ENCODE measurements around the gene L2HGDH.
"Not testable (repeated sequence)": the region's sequence is repeated elsewhere in the genome, so short reads cannot be mapped to it uniquely, and the experiment has no call there.

Gene L2HGDH

DNA sequence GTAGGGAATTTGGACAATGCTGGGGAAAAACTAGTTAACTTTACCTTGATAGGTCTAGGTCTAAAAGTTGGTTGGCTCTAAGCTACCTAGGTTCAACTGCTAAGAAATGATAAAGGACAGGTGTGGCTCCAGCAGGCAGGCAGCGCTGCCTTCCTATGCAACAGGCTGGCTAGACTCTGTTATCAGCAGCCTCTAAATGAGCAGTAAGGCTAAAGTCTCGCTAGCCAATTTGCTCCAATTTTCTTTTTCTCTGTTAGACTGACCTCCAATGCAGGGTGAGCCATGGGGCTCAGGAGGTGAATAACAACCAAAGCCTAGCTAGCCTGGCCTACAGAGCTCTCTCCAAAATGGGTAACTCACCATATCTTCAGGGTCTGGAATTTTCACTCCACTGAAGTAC is 26.6 kb upstream of the L2HGDH start:
- DNase-seq: no peak

DNA sequence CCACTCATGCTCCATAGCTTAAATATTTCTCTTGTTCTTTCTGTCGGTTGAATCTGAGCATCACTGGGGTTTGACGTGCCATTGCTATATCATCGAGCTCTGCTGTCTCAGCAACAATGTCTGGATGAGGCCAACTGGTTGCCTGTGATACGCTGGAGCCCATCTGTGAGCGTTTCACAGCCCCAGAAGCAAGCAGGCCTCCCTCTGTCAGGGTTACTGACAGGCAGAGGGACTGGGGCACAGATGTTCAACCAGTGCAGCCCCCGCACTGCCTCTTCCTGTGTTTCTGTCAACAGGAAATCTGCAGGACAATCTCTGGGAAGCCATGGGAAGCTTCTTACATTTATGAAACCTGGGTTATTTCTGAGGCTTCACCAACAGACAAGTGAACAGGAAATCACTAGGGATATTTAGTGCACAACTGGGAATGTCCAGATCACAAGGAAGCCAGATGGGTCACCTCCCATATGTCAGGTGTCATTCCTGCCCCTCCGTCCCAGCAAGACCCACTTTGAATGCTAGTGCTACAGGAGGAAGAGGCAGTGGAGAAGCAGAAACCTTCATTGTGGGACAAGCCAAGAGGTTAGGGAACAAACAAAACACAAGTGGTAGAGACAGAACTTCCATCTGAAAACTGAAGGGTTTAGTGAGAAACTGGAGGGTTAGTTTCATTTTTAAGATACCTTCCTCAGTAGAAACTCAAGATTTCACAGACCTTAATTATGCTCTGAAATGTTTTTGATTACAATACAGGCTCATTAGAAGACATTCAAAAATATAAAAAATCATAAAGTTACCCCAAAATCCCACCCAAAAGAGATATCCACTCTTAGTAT is 24.2 kb upstream of the L2HGDH start:
- no peak for DNase-seq

DNA sequence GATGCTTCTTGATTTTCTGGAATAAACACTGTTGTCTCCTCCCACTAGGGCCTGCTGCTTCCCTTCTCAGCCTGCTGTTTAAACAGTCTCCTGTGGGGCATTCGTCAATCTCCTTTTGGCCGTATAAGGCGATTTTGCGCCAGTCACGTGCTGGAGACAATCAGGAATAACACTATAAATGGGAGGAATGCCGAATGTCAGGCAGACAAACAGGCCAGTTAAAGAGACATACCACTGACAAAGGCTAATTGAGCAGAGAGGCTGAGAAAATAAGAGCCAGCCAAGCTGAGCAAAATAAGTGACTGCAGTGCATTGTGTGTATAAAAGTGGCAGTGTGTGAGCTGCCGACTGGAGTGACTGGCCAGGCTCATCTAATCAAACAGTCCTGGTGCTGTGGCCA is 23.4 kb upstream of the L2HGDH start:
- DNase-seq: no peak

DNA sequence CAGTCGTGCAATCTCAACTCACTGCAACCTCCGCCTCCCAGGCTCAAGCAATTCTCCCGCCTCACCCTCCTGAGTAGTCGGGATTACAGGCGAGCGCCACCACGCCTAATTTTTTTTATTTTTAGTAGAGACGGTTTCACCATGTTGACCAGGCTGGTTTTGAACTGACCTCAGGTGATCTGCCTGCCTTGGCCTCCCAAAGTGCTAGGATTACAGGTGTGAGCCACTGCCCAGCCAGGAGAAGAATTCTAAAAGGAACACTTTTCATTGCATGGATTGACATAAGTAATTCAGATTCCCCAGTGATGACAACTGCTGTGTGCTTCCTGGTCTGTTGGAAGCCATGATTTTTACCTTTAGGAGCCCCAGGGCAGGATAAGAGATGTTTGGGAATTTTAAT is 22.2 kb upstream of the L2HGDH start:
- DNase-seq: no peak

DNA sequence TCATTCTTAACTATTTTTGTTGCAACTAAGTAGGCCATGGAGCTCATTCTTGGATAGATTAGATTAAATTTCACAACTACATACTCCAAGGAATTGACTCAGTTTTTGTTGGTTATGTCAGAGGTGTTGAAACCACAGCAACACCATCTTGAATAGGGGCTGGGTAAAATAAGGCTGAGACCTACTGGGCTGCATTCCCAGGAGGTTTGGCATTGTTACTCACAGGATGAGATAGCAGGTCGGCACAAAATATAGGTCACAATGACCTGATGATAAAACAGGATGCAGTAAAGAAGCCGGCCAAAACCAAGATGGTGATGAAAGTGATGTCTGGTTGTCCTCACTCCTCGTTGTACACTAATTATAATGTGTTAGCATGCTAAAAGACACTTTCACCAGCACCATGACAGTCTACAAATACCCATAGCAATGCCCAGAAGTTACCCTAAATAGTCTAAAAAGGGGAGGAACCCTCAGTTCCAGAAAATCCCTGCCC is 21.0 kb upstream of the L2HGDH start:
- no peak for DNase-seq

DNA sequence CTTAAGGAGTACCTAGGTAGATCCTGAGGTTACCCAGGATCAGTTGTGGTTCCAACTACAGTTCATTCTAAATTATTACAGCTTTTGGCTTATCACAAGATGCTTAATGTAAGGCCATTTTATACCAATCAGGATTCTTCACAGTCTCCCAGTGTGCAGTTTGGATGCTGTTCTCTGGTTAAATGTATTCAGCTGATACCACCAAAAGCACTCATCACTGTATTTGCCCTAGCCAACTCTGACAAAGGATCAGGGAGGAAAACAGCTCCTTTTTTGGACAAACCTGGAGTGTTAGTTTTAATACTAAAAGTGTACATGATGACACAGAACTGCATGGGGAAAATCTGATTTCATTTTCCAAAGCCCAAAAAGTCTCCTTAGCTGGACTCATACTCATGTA is 19.6 kb upstream of the L2HGDH start:
- no peak for DNase-seq

DNA sequence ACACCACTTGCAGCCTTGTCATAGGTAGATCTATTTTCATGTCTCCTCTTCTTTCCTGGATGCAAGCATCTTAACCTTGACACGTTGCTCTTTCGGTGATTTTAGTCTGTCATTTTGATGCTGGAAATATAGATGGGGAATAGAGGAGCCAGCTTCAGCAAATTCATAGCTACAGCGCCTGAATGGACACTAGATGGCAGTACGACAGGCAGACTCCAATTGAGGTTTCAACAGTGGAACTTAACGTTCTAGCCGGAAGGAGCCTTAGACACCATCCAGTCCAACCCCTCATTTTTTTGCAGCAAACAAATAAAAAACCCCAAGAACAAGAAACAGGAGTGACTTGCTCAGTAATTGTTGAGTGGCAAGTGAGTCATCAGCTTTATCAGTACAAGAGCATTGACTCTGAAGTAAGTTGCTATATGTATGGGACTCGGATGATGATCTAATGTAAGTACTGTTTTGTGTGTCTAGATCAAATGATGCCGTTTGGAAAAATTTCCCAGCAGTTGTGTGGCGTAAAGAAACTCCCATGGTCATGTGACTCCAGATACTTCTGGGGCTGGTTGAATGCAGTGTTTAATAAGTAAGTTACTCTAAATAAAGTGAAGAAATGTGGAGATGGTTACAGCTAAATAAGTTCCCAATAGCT is 9.1 kb upstream of the L2HGDH start:
- DNase-seq: peak; percentile 65

DNA sequence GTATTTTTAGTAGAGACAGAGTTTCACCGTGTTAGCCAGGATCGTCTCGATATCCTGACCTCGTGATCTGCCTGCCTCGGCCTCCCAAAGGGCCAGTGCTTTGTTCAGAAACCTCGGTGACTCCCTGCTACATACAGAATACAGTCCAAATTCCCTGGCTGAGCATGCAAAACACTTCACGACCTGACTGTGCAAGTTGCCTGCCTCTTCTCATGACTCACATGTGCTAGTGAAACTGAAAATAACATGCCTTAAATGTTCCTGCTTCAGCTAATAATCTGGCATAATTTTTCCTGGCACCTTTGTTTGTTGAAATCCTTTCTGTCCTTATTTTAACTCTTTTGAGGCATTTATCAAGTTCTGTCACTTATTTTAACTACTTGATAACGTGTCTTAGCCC is 8.3 kb upstream of the L2HGDH start:
- no peak for DNase-seq

DNA sequence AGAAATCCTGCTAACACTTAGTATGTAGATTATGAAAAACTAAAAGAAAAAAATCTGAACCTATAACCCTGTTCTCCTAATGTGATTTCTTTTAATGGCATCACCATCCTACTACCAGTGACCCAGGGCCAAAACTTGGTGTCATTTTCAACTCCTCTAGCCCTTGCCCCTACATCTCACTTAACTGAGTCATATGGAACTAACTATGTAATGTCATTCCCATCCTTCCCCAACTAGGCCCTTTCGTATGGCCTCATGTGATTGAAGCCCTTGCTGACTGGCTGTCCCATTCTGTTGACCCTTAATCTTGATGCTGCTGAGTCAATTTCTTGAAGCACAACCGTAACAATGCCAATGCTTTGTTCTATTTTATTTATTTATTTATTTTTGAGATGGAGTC is 7.7 kb upstream of the L2HGDH start:
- DNase-seq: no peak

DNA sequence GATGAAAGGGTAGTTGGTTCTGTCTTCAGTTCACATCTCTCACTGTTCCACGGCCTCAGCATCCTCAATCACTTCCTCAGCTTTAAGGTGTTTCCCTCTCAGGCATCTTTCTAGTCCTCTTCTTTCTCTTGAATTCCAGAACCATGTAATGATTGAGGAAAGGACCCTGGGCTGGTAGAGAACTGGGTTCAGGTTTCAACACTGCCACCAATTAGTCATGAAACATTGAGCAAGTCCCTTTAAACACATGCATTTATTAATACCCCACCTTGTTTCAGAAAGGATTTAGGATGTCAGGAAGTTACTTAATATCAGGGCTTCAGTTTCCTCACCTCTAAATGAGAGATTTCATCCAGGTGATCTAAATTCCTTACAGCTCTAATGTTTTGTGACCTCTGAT is 7.3 kb upstream of the L2HGDH start:
- DNase-seq: no peak

DNA sequence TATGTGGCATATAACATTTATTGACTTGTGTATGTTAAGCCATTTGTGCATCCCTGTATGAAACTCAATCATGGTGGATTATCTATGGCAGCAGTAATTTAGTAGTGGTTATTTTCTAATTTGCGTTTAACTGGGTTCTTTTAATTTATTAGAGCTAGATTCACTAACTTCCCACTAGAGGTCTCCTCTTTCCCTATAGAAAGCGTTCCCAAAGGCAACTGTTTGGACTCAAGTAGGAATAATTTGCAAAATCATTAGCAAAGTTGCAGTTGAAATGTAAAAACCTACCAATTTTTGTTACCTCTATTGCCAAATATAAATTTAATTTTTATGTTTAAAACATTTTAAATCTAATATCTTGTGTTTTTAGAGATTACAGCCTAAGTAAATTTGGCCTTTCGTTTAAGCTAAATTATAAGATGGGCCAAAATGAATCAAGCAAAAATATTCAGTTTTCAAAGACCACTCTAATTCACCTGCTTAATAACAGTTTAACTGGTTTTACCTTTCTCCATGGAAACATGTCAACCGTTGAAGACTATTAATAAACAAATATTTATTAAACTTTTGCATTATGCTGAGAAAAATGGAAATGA is 6.1 kb upstream of the L2HGDH start:
- DNase-seq: no peak

DNA sequence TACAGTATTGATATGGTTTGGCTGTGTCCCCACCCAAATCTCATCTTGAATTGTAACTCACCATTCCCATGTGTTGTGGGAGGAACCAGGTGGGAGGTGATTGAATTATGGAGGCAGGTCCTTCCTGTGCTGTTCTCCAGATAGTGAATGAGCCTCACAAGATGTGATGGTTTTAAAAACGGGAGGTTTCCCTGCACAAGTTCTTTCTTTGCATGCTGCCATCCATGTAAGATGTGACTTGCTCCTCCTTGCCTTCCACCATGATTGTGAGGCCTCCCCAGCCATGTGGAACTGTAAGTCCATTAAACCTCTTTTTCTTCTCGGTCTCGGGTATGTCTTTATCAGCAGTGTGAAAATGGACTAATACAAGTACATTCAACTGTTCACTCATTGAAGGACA is 2.1 kb upstream of the L2HGDH start:
- not testable (repeated sequence) for DNase-seq

DNA sequence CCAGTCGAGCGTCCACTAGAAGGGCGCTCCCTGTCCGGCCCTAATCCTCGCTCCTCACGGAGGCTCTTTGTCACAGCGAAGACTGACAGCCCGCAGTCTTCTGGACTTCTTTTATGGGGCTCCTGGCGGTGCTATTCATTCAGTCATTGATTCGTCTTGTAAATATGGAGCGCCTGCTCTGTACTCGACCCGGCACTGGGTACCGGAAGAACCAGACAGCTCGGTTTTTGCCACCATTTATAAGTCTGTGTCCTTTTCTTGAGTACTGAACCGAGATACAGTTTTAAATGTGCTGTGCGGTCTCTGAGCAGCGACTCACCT is 665 bp upstream of the L2HGDH start:
- no peak for DNase-seq

DNA sequence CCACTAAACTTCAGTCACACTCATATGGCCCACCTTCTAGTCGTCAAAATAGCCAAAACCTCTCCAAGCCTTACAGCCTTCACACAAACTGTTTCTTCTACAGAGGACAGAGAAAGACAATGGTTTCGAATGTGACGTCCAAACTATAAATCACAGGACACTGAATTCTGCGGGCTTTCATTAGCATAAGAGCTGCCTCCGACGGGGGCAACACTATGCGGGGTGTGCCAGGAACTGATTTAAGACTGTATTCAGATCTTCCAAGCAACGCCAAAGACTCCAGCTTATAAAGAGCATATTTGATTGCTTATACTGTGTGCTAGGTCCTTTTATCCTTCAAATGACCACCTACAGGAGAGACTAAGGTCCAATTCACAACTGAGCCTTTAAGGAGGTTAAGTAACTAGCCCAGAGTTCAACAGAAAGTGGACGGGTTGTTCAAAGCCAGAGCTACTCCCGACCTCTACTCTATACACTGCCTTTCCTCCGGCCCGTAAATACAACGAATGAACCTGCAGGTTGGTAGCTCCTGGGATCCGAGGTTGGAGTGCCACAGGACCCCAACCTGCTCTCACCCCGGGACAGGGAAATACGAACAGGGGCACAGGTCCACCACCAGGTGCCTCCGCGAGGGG is 575 bp downstream of the L2HGDH start:
- no peak for DNase-seq

DNA sequence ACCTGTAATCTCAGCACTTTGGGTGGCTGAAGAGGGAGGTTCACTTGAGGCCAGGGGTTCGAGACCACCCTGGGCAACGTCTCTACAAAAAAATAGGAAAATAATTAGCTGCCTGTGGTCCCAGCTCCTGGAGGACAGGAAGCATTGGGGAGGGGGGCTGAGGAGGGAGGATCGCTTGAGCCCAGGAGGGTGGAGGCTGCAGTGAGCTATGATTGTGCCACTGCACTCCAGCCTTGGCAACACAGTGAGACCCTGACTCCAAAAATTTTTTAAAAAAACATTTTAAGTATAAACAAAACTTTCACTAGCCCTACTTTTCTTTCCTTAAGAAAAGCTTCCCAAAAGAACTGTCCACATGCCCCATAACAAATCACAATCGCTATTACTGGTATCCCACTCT is 1.6 kb downstream of the L2HGDH start:
- DNase-seq: no peak

DNA sequence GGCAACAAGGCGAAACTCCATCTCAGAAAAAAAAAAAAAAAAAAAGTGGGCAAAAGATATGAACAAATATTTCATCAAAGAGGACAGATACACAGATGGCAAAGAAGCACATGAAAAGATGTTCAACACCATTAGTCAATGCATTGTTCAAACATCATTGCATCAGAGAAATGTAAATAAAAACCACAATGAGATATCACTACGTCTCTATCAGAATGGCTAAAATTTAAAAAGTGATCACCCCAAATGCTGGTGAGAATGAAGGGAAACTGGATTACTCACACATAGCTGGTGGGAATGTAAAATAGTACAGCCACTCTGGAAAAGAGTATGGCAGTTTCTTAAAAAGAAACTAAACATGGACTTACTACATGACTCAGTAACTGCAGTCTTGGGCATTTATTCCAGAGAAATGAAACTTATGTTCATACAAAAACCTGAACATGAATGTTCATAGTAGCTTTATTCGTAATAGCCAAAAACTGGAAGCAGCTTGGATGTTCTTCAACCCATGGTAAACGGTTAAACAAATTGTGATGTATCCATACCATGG is 3.6 kb downstream of the L2HGDH start:
- no peak for DNase-seq

DNA sequence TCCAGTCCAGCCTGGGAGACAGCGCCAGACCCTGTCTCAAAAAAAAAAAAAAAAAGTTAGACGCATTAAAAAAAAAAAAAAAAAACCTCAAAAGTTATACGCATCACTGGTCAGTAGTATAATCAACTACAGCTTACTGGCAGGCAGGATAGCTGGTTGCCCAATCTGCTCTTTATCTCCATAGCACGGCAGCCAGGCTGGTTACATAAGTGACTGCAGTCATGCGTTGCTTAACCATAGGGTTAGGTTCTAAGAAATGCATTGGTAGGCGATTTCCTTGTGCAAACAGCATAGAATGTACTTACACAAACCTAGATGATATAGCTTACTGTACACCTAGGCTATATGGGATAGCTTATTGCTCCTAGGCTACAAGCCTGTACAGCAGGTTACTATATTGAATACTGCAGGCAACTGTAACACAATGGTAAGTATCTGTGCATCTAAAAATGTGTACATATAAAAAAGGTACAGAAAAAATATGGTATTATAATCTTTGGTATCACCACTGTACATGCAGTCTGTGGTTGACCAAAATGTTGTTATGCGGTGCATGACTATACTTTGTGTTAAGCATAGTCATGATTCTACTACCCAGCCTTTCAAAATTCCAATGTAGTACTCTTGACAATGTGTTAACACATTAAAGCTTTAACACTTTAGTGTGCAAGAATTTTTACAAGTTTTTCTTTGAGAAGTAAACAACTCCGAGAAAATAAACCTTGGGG is 8.1 kb downstream of the L2HGDH start:
- DNase-seq: no peak

DNA sequence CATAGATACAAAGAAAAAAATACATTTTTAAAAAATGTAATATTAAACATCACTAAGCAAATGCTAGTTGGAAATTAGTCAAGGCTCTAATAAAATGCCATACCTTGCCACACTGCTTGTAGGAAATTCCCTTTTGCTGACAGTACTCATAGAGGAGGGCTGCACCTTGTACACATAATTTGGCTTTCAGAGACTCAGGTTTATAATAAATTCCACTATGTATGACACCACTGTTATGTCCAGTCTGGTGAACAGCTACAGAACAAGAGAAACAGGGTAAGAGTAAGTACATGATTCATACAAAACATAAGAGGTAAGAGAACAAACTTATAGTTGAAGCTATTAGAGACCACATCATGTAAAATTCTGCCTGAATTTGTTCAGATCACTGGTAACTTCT is 10.1 kb downstream of the L2HGDH start:
- no peak for DNase-seq

DNA sequence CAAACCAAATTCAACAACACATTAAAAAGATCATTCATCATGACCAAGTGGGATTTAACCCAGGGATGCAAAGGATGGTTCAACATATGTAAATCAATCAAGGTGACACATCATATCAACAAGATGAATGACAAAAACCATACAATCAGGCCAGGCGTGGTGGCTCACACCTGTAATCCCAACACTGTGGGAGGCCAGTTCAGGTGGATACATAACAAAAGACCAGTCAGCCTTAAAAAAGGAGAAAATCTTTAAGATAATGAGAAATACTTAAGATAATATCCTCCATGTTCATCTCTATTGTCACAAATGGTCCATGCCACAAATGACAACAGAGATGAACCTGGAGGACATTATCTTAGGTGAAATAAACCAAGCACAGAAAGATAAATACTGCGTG is 12.4 kb downstream of the L2HGDH start:
- no peak for DNase-seq

DNA sequence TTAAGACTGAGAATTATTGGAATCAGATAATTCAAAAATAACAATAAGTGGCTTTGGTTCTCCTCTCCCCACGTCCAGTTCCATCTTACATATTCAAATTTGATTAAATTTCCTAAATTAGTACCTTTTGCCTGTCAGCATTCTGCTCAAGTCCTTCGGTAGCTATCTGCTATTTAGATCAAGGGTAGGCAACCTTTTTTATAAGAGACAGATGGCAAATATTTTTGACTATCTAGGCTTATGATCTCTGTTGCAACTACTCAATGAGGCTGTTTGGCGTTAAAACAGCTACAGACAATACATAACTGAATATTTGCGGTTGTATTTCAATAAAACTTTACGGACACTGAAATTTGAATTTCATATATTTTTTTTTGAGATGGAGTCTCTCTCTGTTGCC is 21.7 kb downstream of the L2HGDH start:
- no peak for DNase-seq

DNA sequence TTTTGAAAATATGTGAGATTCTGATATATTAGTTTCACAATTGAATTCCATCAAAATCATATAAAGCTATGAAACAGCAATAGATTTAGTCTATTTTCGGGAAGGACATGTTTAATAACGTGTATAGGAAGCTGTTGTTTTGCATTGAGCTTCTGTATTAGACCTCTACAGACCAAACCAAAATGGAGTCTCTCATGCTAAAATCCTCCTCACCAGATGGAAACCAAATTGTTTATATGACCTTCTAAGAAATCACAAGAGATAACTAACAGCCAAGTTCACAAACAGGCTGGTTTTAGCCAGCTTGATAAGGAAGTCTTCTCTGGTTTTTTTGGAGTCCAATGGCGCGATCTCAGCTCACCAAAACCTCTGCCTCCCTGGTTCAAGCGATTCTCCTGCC is 23.9 kb downstream of the L2HGDH start:
- DNase-seq: no peak

DNA sequence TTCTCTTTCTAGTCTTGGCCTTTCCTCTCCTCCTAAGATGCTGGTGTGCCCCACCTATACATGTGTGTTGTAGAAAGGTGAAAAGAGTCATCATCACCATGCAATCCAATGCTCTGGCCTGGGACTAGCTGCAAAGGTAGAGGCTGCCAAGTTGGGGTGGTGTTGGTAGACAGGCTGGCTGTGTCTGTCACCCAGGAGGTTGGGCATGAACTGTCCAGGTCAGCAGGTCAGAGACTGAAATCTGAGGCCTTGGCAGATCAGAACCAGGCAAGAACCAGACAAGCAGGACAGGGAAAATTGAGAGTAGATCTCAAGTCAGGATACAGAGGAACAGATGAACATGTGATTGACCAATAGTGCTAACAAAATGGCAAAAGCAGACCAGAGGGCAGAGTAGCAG is 26.2 kb downstream of the L2HGDH start:
- DNase-seq: no peak

DNA sequence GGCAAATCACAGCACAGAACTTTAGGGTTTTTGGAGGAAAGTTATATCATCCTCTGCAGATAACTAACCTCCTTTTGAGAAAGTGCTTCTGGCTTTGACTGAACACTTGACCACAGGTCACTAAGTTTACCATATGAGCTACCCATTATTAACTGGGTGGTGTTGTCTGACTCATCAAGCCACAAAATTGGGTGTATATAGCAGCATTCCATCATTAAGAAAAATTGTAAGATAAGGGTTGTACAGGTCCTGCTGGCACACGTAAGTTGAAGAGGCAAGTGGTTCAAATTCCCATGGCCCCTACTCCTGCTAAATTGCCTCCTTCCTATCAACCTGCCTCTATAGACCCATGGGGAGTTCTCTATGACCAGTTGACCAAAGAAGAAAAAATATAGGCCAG is 39.5 kb downstream of the L2HGDH start:
- DNase-seq: no peak
